Activated naive CD4-positive, alpha-beta T cell (primary cell): Measurements from ENCODE around the gene TNFSF4.
A peak's percentile ranks its signal among the peaks of the same experiment; 100 is the strongest.
"Not testable (repeated sequence)": the region's sequence is repeated elsewhere in the genome, so short reads cannot be mapped to it uniquely, and the experiment has no call there.

Experiments
- DNase-seq, 4 experiments: peaks; one replicate each; lab custom pipeline; 2025; lab: John Stamatoyannopoulos, UW

TNFSF4 gene

GRCh38 chr1:173206816-173207568 is at the start of gene TNFSF4:
Gene TNFSF4 (minus strand): TSS chr1:173207331. CDS start chr1:173207176, 155 bp downstream.
- DNase-seq: peak in 1 of 4 experiments; percentile 1

GRCh38 chr1:173255214-173255813 is 48.2 kb upstream of the TNFSF4 start:
- no peak for DNase-seq

- no peak for DNase-seq
Measured at GRCh38 chr1:173253046-173253445, 45.9 kb upstream of the TNFSF4 start.

DNA sequence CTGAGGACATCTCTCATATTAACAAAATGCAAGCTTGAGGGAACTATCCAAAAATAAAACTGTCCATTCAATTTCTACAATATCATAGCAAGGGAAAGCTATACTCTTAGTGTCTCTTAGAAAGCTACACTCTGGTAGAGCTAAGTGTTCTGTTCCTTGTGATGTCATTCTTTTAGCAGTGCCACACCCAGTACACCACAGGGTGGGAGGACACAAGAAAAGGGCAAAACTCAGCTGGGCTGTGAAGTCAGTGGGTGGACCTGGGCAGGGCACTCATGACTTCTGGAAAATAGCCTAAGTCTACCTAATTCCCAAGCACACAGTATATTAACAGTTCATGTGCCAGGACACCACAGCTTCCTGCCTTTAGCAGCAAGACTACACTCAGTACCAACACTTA is 42.2 kb upstream of the TNFSF4 start:
- no peak for DNase-seq

DNA sequence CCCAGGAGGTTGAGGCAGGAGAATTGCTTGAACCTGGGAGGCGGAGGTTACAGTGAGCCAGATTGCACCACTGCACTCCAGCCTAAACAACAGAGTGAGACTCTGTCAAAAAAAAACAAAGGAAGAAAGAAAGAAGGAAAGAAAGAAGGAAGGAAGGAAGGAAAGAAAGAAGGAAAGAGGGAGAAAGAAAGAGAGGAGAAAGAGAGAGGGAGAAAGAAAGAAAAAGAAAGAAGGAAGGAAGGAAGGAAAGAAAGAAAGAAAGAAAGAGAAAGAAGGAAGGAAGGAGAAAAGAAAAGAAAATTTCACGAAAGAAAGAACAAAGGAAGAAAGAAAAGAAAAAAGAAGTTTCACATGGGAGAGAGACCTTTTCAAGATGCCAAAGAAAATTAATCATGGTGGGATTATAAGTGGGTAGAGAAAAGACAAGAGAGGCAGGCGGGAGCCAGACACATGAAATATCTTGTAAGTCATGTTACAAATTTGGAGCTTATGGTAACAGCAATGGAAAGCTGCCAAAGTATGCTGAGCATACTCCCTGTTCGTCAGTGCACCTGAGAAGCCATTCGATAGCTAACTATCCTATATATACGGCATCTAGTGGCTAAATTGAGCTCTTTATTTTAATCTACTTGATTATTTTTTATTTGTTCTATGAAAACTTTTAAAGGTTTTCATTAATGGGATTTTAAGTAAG is 41.3 kb upstream of the TNFSF4 start:
- no peak for DNase-seq

GRCh38 chr1:173245892-173246291 is 38.8 kb upstream of the TNFSF4 start:
- DNase-seq: no peak

DNA sequence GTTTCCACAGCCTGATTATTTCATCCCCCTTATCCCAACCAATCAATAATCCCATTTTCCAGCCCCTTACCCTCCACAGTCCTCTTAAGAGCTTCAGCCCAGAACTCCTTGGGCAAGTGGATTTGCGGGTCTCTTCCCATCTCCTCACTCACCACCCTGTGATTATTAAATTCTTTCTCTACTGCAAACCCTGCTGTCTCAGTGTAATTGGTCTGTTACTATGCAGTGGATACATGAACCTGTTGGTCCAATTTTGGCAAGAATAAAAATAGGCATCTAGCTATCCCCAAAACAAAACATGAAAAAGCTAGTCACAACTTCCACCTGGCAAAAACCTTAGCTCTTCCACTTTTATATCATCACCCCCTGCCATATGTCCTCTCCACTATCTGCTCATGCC is 36.2 kb upstream of the TNFSF4 start:
- no peak for DNase-seq

DNA sequence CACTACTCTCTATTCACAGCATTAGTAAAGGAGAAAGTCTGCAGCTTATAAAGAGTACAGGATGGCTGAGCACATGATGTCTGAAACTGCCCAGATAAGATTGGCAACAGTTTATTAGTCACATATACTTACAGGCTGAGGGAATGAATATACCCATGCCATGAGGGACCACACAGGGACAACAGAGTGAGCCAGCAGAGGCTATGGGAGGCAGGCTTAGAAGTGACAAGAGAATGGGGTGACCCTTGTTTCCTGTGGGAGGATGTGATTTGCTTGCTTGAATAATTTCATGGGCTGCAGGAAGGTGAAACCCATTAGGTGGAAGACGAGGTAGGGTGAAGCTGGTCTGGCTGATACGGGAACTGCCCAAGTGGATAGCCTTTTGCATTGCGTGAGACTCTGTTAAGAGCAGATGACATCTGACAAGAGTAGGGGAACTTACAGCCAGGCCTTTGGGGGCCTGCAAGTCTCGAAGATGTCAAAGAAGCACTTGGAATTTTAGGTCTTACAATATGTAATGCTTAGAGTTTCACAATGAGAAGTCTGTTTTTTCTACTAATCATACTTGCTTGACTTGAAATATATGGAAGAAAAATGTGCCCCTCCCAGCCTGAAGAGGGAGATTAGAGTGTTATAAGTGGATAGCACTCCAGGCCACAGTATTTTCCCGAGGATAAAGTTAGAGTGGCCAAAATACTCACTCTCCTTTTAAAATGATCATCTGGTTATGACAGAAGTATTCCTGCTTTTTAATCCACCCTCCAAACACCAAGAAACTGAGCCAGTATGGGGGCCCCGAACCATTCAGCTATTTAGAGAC is 34.6 kb upstream of the TNFSF4 start:
- DNase-seq: no peak

GRCh38 chr1:173240609-173241008 is 33.5 kb upstream of the TNFSF4 start:
- no peak for DNase-seq

- DNase-seq: no peak
Measured at GRCh38 chr1:173239058-173239457, 31.9 kb upstream of the TNFSF4 start.

DNA sequence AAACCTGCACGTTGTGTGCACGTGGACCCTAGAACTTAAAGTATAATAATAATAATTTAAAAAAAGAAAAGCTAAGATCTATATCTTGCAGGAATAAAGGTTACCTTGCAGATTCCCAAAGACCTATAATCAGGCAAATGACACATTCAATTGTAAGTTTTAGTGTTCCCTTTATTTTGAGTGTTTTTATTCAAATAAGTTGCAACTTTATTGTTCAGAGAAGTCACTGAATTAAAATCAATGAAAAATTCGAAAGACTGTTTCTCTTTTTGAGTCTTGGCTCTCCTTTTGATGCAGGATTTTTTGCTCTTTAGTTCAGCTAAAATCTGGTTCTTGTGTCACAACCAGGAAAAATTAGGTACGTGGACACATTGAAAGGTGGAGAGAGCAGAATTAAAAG is 27.8 kb upstream of the TNFSF4 start:
- no peak for DNase-seq

DNA sequence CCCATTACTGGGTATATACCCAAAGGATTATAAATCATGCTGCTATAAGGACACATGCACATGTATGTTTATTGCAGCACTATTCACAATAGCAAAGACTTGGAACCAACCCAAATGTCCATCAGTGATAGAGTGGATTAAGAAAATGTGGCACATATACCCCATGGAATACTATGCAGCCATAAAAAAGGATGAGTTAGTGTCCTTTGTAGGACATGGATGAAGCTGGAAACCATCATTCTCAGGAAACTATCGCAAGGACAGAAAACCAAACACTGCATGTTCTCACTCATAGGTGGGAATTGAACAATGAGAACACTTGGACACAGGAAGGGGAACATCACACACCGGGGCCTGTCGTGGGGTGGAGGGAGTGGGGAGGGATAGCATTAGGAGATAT is 27.3 kb upstream of the TNFSF4 start:
- DNase-seq: not testable (repeated sequence)

DNA sequence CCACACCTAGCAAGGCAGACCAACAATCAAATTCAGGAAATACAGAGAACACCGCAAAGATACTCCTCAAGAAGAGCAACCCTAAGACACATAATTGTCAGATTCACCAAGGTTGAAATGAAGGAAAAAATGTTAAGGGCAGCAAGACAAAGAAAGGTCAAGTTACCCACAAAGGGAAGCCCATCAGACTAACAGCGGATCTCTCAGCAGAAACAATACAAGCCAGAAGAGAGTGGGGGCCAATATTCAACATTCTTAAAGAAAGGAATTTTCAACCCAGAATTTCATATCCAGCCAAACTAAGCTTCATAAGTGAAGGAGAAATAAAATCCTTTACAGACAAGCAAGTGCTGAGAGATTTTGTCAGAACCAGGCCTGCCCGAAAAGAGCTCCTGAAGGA is 21.9 kb upstream of the TNFSF4 start:
- not testable (repeated sequence) for DNase-seq

DNA sequence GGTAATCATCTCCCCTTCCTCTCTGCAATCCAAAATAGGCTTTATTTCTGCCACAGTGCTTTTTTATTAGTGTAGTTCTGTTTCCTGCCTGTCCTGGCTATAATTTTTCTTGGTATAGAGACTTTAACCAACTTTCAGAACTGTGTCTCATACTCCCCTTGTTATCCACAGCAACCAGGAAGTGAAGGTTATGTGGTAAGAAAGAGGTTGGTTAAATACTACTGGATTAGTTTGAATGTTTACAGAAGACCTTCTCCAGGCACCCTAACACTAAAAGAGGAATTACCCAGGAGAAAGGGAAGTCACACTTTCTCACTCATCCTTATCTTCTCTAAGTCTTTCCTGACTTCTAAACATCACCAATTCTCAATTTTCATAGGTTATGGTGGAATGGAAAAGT is 17.8 kb upstream of the TNFSF4 start:
- DNase-seq: no peak

GRCh38 chr1:173224280-173224892 is 17.3 kb upstream of the TNFSF4 start:
- DNase-seq: no peak

- no peak for DNase-seq
Measured at GRCh38 chr1:173223031-173223380, 15.9 kb upstream of the TNFSF4 start.

DNA sequence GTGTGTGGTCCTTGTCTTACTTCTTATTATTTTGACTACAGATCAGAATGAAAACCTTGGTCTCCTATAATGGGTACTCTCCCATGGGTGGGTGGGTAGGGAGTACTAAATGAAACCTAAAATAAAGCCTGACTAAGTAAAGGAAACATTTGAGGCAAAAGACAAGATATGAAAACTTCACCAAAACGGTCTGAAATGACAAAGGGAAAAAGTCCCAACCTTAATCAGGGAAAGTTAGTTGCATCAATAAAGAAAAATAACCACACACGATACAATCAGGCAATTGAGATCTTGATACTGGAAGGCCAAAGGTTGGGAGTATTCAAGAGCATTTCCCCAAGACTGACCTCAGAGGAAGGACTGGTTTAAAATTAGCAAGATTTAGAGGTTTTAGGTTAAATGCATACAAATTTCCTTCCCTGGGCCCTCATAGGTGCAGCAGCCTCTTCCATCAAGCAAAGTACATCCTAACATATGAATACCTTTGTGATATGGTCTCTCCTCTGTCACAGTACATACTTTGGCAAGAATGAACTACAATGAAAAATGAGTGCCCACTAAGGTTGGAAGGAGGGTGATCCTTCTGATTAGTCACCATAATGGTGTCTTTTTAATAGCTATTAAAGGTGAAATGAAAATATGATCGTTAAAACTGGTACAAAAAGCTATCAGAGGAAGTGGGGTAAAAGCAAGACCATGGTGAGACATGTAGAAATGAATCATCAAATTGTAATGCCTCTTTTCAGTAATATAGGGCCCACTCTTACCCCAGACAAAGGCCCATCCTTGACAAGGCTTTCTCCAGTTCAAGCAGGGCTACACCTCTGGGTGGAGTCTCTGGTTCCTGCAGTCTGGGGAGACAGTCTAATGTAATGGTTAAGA is 15.3 kb upstream of the TNFSF4 start:
- no peak for DNase-seq

GRCh38 chr1:173220157-173220556 is 13.0 kb upstream of the TNFSF4 start:
- no peak for DNase-seq

DNA sequence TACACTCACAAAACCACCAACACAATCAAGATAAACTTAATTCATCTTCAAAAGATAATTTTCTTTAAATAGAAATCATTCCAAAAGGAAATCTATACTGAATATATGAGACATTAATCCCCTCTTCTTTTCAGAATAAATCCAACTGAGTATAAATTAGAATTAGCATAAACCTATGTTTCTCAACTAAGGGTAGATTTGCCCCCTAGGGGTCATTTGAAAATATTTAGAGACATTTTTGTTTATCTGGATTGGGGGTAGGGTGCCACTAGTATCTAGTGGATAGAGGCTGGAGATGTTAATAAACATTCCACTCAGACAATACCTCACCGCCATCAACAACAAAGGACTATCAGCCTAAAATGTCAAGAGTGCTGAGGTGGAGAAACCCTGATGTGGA is 6.5 kb upstream of the TNFSF4 start:
- DNase-seq: no peak

- DNase-seq: no peak
Measured at GRCh38 chr1:173212952-173213491, 5.9 kb upstream of the TNFSF4 start.
